CD4-positive, alpha-beta T cell (primary cell): ENCODE results near the gene RIPK4. TPM values are rescaled to one million over a fixed set of nuclear protein-coding genes. Genes with fewer than 3 reads are reported as not detected.

Source experiments
- ATAC-seq: fragments of 200-7000 bp; cut with Tn5 transposase; one replicate; pipeline ENCODE4 v1.10.0; 2022; ENCODE audit warnings: mild to moderate bottlenecking; ENCODE audit not compliant: poor library complexity
- CTCF ChIA-PET: fragments of 350-600 bp; sonication (Branson Sonifier 250); formaldehyde crosslinking; loops from one replicate; lab custom pipeline; 2021; ENCODE audit warnings: antibody characterized with exemption, inconsistent platforms; lab: Charles Lee
- POLR2A ChIA-PET: fragments of 350-600 bp; sonication (Branson Sonifier 250); formaldehyde crosslinking; loops from one replicate; lab custom pipeline; 2021; ENCODE audit warnings: antibody characterized with exemption, inconsistent platforms; lab: Charles Lee
- DNase-seq, 14 experiments: peaks; one replicate each; pipeline ENCODE4 v3.0.0-alpha.2; 2013 to 2020; ENCODE audit warnings: mixed read lengths in 2 of 14
- H3K27ac ChIP-seq, 2 donors: one replicate each; pipeline versions ENCODE4 v1.5.1 to v1.7.0; 2013; ENCODE audit warnings: low read length in 2 of 2, low read depth in 1 of 2, mild to moderate bottlenecking in 1 of 2
- H3K27me3 ChIP-seq, 2 experiments: 1 replicate in 1 of 2; 2 replicates in 1 of 2; pipeline versions ENCODE4 v1.6.1 to v1.7.0; 2013; ENCODE audit warnings: low read length in 2 of 2, control low read depth in 1 of 2, mild to moderate bottlenecking in 1 of 2, moderate library complexity in 1 of 2; ENCODE audit not compliant: insufficient read depth in 2 of 2, control insufficient read depth in 1 of 2
- H3K36me3 ChIP-seq: one replicate; pipeline ENCODE4 v1.6.1; 2013; ENCODE audit warnings: low read length, control low read depth; ENCODE audit not compliant: insufficient read depth
- H3K4me1 ChIP-seq: one replicate; pipeline ENCODE4 v1.6.1; 2013; ENCODE audit warnings: low read length, control low read depth; ENCODE audit not compliant: insufficient read depth
- H3K4me3 ChIP-seq: one replicate; pipeline ENCODE4 v1.5.1; 2013; ENCODE audit warnings: mild to moderate bottlenecking, low read length, moderate library complexity
- H3K9me3 ChIP-seq, 2 experiments: 1 replicate in 1 of 2; 2 replicates in 1 of 2; pipeline versions ENCODE4 v1.6.1 to v1.7.0; 2013; ENCODE audit warnings: low read length in 2 of 2, mild to moderate bottlenecking in 2 of 2, control low read depth in 1 of 2, moderate library complexity in 1 of 2; ENCODE audit not compliant: control insufficient read depth in 1 of 2, insufficient read depth in 1 of 2
- H3K27ac Mint-ChIP-seq: one replicate; pipeline ENCODE4 v1.8.0; 2020; ENCODE audit warnings: mixed read lengths
- H3K27me3 Mint-ChIP-seq: one replicate; pipeline ENCODE4 v1.8.0; 2021; ENCODE audit warnings: mixed read lengths
- H3K36me3 Mint-ChIP-seq: one replicate; pipeline ENCODE4 v1.8.0; 2021; ENCODE audit warnings: low read depth, mixed read lengths
- H3K4me1 Mint-ChIP-seq: one replicate; pipeline ENCODE4 v1.8.0; 2021; ENCODE audit warnings: low read depth, mixed read lengths
- H3K4me3 Mint-ChIP-seq: one replicate; pipeline ENCODE4 v1.8.0; 2020; ENCODE audit warnings: mild to moderate bottlenecking, mixed read lengths
- H3K9me3 Mint-ChIP-seq: one replicate; pipeline ENCODE4 v1.8.0; 2020; ENCODE audit warnings: mixed read lengths
- CTCF ChIP-seq: fragments of 200-600 bp; IDR thresholded peaks from one replicate; pipeline ENCODE4 v1.8.0; 2022; ENCODE audit warnings: antibody characterized with exemption, mild to moderate bottlenecking
- intact Hi-C, 2 experiments: fragments of 100-400 bp; cut with DNase I in 1 of 2; cut with micrococcal nuclease in 1 of 2; formaldehyde crosslinking; loops; one replicate each; pipeline versions ENCODE4 v1.15.1 to v1.9.0; 2023 to 2025; cut with DNase I, micrococcal nuclease
- total RNA-seq, 174 experiments: library from RNA in 2 of 174; stranded (reverse) in 2 of 174; gene quantifications; one replicate each; pipeline ENCODE4 v1.2.3 and lab custom pipeline; 2021 to 2026

RIPK4 gene
- total RNA-seq, 2 experiments from 2014 or later: 2.5 to 3.0 TPM

DNA sequence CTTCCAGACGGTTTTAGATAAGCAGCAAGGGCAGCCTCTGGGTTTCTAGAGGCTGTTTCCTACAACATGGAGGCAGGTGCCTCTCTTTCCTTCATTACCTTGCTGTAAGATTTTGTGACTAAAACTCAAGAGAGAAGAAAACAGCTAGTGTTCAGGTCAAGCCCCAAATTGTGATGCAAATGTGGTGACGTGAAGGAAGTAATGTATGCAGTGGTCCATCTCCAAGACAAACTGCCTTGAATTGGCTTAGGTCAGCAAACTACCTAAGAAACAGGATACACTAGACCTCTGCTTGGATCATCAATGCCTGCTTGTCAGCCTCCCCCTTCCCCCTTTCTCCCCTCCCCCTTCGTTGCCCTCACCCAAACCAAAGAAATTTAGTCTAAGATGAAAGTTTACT, 28.9 kb upstream of the RIPK4 start:
- intact Hi-C loops: no loop called here
- Mint-ChIP-seq H3K4me1 (no peaks in the 10 kb centered on the region), H3K27me3 (peaks cover 4% of the 10 kb centered on the region), H3K9me3 (no peaks in the 10 kb centered on the region), H3K4me3 (no peak overlapping the region), H3K36me3 (peaks cover 26% of the 10 kb centered on the region), H3K27ac (no peak overlapping the region)
- DNase-seq: no peak
- TF ChIP-seq CTCF: no peak
- Histone ChIP-seq H3K27ac (no peak overlapping the region), H3K4me3 (no peak overlapping the region), H3K27me3 (peaks cover 0 to 2% of the 10 kb centered on the region in 2 experiments), H3K36me3 (peaks cover 24% of the 10 kb centered on the region), H3K4me1 (no peaks in the 10 kb centered on the region), H3K9me3 (peaks cover 5 to 14% of the 10 kb centered on the region in 2 experiments)
- ChIA-PET CTCF (no interaction called here), POLR2A (no interaction called here)
- no peak for ATAC-seq

DNA sequence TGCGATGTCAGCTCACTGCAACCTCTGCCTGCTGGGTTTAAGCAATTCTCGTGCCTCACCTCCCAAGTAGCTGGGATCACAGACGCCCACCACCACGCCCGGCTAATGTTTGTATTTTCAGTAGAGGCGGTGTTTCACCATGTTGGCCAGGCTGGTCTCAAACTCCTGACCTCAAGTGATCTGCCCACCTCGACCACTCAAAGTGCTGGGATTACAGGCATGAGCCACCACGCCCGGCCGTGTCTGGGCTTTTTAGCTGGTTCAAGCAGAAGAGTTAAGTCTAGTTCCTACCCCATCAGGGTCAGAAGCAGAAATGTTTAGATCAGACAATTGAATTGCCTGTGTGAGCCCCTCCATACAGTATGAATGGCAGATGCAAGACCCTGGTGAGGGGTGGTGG, 27.7 kb upstream of the RIPK4 start:
- Mint-ChIP-seq H3K36me3 (peaks cover 15% of the 10 kb centered on the region), H3K4me1 (no peaks in the 10 kb centered on the region), H3K9me3 (no peaks in the 10 kb centered on the region), H3K27ac (no peak overlapping the region), H3K4me3 (no peak overlapping the region), H3K27me3 (peaks cover 10% of the 10 kb centered on the region)
- Histone ChIP-seq H3K27me3 (peaks cover 0 to 2% of the 10 kb centered on the region in 2 experiments), H3K4me3 (no peak overlapping the region), H3K27ac (no peak overlapping the region), H3K36me3 (peaks cover 13% of the 10 kb centered on the region), H3K9me3 (peaks cover 5 to 14% of the 10 kb centered on the region in 2 experiments), H3K4me1 (no peaks in the 10 kb centered on the region)
- CTCF ChIA-PET: no interaction called here
- POLR2A ChIA-PET: no interaction called here
- DNase-seq (no peak), ATAC-seq (no peak)
- intact Hi-C loops: no loop called here
- TF ChIP-seq CTCF: no peak

- no peaks in the 10 kb centered on the region for H3K4me1 Mint-ChIP-seq
- H3K27ac Mint-ChIP-seq: no peak overlapping the region
- ATAC-seq (no peak), DNase-seq (no peak)
- peaks cover 22% of the 10 kb centered on the region for H3K27me3 Mint-ChIP-seq
- no peaks in the 10 kb centered on the region for H3K36me3 Mint-ChIP-seq
- TF ChIP-seq CTCF: no peak
- H3K36me3 ChIP-seq: no peaks in the 10 kb centered on the region
- H3K27me3 ChIP-seq: peaks cover 2 to 6% of the 10 kb centered on the region in 2 experiments
- peaks cover 5 to 14% of the 10 kb centered on the region in 2 experiments for H3K9me3 ChIP-seq
- H3K9me3 Mint-ChIP-seq: no peaks in the 10 kb centered on the region
- no peaks in the 10 kb centered on the region for H3K4me1 ChIP-seq
- POLR2A ChIA-PET: no interaction called here
- CTCF ChIA-PET: no interaction called here
- H3K27ac ChIP-seq: no peak overlapping the region
- intact Hi-C loops: no loop called here
- H3K4me3 ChIP-seq: no peak overlapping the region
- H3K4me3 Mint-ChIP-seq: no peak overlapping the region
Observed at GRCh38 chr21:41792711-41793110, 25.9 kb upstream of the RIPK4 start.
